HCT116 (cell line): ENCODE data around the gene PWWP2B. TPM values are rescaled to one million over a fixed set of nuclear protein-coding genes. Genes with fewer than 3 reads are reported as not detected.

Experiments
- ATAC-seq: fragments of 200-7000 bp; cut with Tn5 transposase; 2 replicates; pipeline ENCODE4 v1.9.1; 2020; ENCODE audit warnings: mild to moderate bottlenecking, moderate library complexity
- BruUV-seq: library from RNA; stranded (reverse); fragments of 400-500 nt; replicated peaks from 2 replicates; lab custom pipeline; 2021; lab: Mats Ljungman, UMichigan
- CTCF ChIA-PET: fragments of 300-600 bp; sonication (Branson Sonifier 250); formaldehyde crosslinking; loops from one replicate; lab custom pipeline; 2021; ENCODE audit warnings: antibody characterized with exemption; lab: Charles Lee
- POLR2A ChIA-PET: fragments of 300-600, 350-600 bp; sonication (Branson Sonifier 250); formaldehyde crosslinking; loops from one replicate; lab custom pipeline; 2021; ENCODE audit warnings: antibody characterized with exemption; lab: Charles Lee
- RAD21 ChIA-PET, 2 experiments: fragments of 300-600 bp; sonication (Branson Sonifier 250); formaldehyde crosslinking; loops; one replicate each; lab custom pipeline; 2023; ENCODE audit warnings: low total read pairs in 2 of 2; ENCODE audit not compliant: uncharacterized antibody in 2 of 2, unreplicated experiment in 2 of 2, low non-redundant PET in 1 of 2; lab: Charles Lee
- DNase-seq: peaks from one replicate; pipeline ENCODE4 v3.0.0-alpha.2; 2010; ENCODE audit warnings: low read depth, low spot score
- H2AFZ ChIP-seq: fragments of 200-600 bp; shearing (Covaris generic), sonication (generic); 2 replicates; pipeline ENCODE4 v1.6.1; 2017; ENCODE audit warnings: low read depth, mixed run types, mixed read lengths, antibody characterized with exemption, low read length; ENCODE audit not compliant: poor library complexity, severe bottlenecking
- H3K27ac ChIP-seq: 2 replicates; pipeline ENCODE4 v1.5.1; 2012; ENCODE audit warnings: low read depth, low read length
- H3K27me3 ChIP-seq: fragments of 200-600 bp; sonication (generic); 2 replicates; pipeline ENCODE4 v1.6.1; 2016; ENCODE audit warnings: mixed run types, low read length, mixed read lengths; ENCODE audit not compliant: insufficient read depth
- H3K36me3 ChIP-seq, 2 experiments: fragments of 200-500 bp in 1 of 2; fragments of 200-600 bp in 1 of 2; sonication (Bioruptor generic) in 1 of 2; sonication (generic) in 1 of 2; 2 replicates each; pipeline versions ENCODE4 v1.5.1 to v1.6.1; 2014 to 2016; ENCODE audit warnings: low read length in 2 of 2, inconsistent platforms in 1 of 2, mixed read lengths in 1 of 2, mixed run types in 1 of 2; ENCODE audit not compliant: insufficient read depth in 2 of 2, control insufficient read depth in 1 of 2
- H3K4me1 ChIP-seq, 2 experiments: fragments of 200-600 bp in 1 of 2; sonication (generic) in 1 of 2; 2 replicates each; pipeline versions ENCODE4 v1.5.1 to v1.6.1; 2012 to 2017; ENCODE audit warnings: low read length in 2 of 2, inconsistent platforms in 1 of 2, mild to moderate bottlenecking in 1 of 2, mixed read lengths in 1 of 2, mixed run types in 1 of 2, moderate library complexity in 1 of 2; ENCODE audit not compliant: insufficient read depth in 2 of 2, control insufficient read depth in 1 of 2
- H3K4me2 ChIP-seq: fragments of 200-600 bp; sonication (generic); 2 replicates; pipeline ENCODE4 v1.6.1; 2017; ENCODE audit warnings: mixed run types, low read length, mixed read lengths
- H3K4me3 ChIP-seq, 2 experiments: fragments of 200-600 bp in 1 of 2; sonication (generic) in 1 of 2; replicated peaks in 1 of 2; 2 replicates each; pipeline ENCODE4 v1.5.1; 2011 to 2016; ENCODE audit warnings: low read length in 2 of 2, control low read depth in 1 of 2, low read depth in 1 of 2, mild to moderate bottlenecking in 1 of 2, mixed read lengths in 1 of 2, mixed run types in 1 of 2
- H3K79me2 ChIP-seq: fragments of 200-600 bp; sonication (generic); 2 replicates; pipeline ENCODE4 v1.6.1; 2017; ENCODE audit warnings: mild to moderate bottlenecking, mixed run types, low read length, moderate library complexity, mixed read lengths; ENCODE audit not compliant: insufficient read depth
- H3K9ac ChIP-seq: fragments of 200-600 bp; sonication (generic); 2 replicates; pipeline ENCODE4 v1.6.1; 2016; ENCODE audit warnings: low read length, mixed read lengths
- H3K9me2 ChIP-seq: fragments of 200-600 bp; sonication (generic), shearing (Covaris generic); 2 replicates; pipeline ENCODE4 v1.6.1; 2017; ENCODE audit warnings: mixed run types, mild to moderate bottlenecking, moderate library complexity; ENCODE audit not compliant: insufficient read depth
- H3K9me3 ChIP-seq, 2 experiments: fragments of 200-500 bp in 1 of 2; fragments of 200-600 bp in 1 of 2; sonication (Bioruptor generic) in 1 of 2; sonication (generic) in 1 of 2; 2 replicates each; pipeline ENCODE4 v1.6.1; 2014 to 2017; ENCODE audit warnings: low read length in 2 of 2, mixed read lengths in 2 of 2, inconsistent platforms in 1 of 2, low read depth in 1 of 2, mild to moderate bottlenecking in 1 of 2, mixed run types in 1 of 2, moderate library complexity in 1 of 2; ENCODE audit not compliant: control insufficient read depth in 1 of 2, insufficient read depth in 1 of 2
- H4K20me1 ChIP-seq: fragments of 200-600 bp; sonication (generic), shearing (Covaris generic); 2 replicates; pipeline ENCODE4 v1.6.1; 2017; ENCODE audit warnings: mixed run types, mild to moderate bottlenecking, moderate library complexity; ENCODE audit not compliant: insufficient read depth
- CEBPB ChIP-seq: IDR thresholded peaks from 2 replicates; pipeline ENCODE4 v1.6.1; 2012; ENCODE audit warnings: low read depth
- EZH2 ChIP-seq: fragments of 200-600 bp; sonication (generic); IDR thresholded peaks from 2 replicates; pipeline ENCODE4 v1.6.1; 2017; ENCODE audit warnings: antibody characterized with exemption, mixed run types
- JUND ChIP-seq: IDR thresholded peaks from 2 replicates; pipeline ENCODE4 v1.6.1; 2012
- POLR2A ChIP-seq: IDR thresholded peaks from 2 replicates; pipeline ENCODE4 v1.7.0; 2011; ENCODE audit warnings: borderline replicate concordance; ENCODE audit not compliant: insufficient read depth, insufficient read length; ENCODE audit errors: extremely low read depth
- POLR2AphosphoS5 ChIP-seq: IDR thresholded peaks from 2 replicates; pipeline ENCODE4 v1.6.1; 2011; ENCODE audit warnings: mild to moderate bottlenecking, low read depth, low read length, moderate library complexity
- RAD21 ChIP-seq: IDR thresholded peaks from 2 replicates; pipeline ENCODE4 v1.6.1; 2012; ENCODE audit warnings: low read depth, mild to moderate bottlenecking
- SP1 ChIP-seq: IDR thresholded peaks from 2 replicates; pipeline ENCODE4 v1.6.1; 2012; ENCODE audit warnings: low read depth
- SRF ChIP-seq: IDR thresholded peaks from 2 replicates; pipeline ENCODE4 v1.6.1; 2012; ENCODE audit warnings: low read depth
- YY1 ChIP-seq: IDR thresholded peaks from 2 replicates; pipeline ENCODE4 v1.6.1; 2011; ENCODE audit warnings: low read length, low read depth, moderate library complexity, mild to moderate bottlenecking; ENCODE audit not compliant: insufficient replicate concordance; ENCODE audit errors: extremely low read depth
- ZFX ChIP-seq: fragments of 450-650 bp; IDR thresholded peaks from 2 replicates; pipeline ENCODE4 v1.6.1; 2017
- ZNF274 ChIP-seq: fragments of 200-500 bp; sonication (Bioruptor generic); IDR thresholded peaks from 2 replicates; pipeline ENCODE4 v1.6.1; 2014; ENCODE audit warnings: mild to moderate bottlenecking, low read depth, low read length, inconsistent platforms
- intact Hi-C: fragments of 100-400 bp; cut with micrococcal nuclease; formaldehyde crosslinking; loops from 2 replicates; pipeline ENCODE4 v1.10.0; 2022
- total RNA-seq: library from RNA; stranded (reverse); gene quantifications from one replicate; pipeline ENCODE4 v1.2.1, GENCODE V29; 2021; ENCODE audit not compliant: unreplicated experiment
- TF ChIP-seq, protein P1 (sequence below): IDR thresholded peaks from 2 replicates; pipeline ENCODE4 v1.6.1; 2012
- TF ChIP-seq, protein P2 (sequence below): IDR thresholded peaks from 2 replicates; pipeline ENCODE4 v1.6.1; 2012
- TF ChIP-seq, protein P3 (sequence below): IDR thresholded peaks from 2 replicates; pipeline ENCODE4 v1.6.1; 2012; ENCODE audit warnings: low read depth
- TF ChIP-seq, protein P4 (sequence below): IDR thresholded peaks from 2 replicates; pipeline ENCODE4 v1.6.1; 2011; ENCODE audit warnings: mild to moderate bottlenecking, low read length, moderate library complexity; ENCODE audit not compliant: insufficient replicate concordance; ENCODE audit errors: extremely low read depth

The PWWP2B gene
- total RNA-seq, 1 experiment from 2014 or later, result 13.9 TPM

DNA sequence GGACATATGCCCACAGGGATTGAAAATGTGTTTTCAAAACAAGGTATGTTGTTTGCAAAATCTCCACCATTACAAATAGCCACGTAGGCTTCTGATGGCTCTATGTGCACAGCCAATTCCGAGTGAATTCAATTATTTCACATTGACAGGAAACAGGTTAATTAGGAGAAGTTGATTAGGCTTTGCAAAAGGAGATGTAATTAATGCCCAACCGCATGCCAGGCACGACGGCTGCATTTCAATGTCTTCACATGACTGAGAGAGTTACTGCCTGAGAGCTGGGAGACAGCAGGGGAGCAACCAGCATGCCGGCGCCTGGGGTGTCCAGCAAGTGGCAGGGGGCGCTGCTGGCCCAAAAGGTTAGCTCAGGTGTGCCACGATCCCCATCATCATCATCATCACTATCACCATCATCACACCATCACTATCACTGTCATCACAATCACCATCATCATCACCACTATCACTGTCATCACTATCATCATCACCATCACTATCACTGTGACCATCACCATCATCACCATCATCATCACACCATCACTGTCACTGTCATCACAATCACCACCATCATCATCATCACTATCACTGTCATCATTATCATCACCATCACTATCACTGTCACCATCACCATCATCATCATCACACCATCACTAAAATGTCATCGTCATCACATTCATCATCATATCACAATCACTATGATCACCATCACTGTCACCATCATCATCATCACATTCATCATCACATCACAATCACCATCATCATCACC lies 30.2 kb downstream of the PWWP2B start:
- Histone ChIP-seq H3K9ac (no peak overlapping the region), H3K27ac (no peak overlapping the region), H3K36me3 (no peaks in the 10 kb centered on the region), H3K79me2 (no peaks in the 10 kb centered on the region), H2AFZ (no peak overlapping the region), H3K9me3 (no peaks in the 10 kb centered on the region), H3K27me3 (no peaks in the 10 kb centered on the region), H3K4me2 (no peak overlapping the region), H4K20me1 (no peaks in the 10 kb centered on the region), H3K4me1 (peaks cover 0 to 4% of the 10 kb centered on the region in 2 experiments; a peak in 2 of 4 replicates), H3K9me2 (no peaks in the 10 kb centered on the region), H3K4me3 (no peak overlapping the region)
- RAD21 ChIA-PET, result no interaction called here
- POLR2A ChIA-PET, result no interaction called here
- no peak for ATAC-seq
- CTCF ChIA-PET, result no interaction called here
- BruUV-seq, result no TSS peak
- TF ChIP-seq, protein P1, sequence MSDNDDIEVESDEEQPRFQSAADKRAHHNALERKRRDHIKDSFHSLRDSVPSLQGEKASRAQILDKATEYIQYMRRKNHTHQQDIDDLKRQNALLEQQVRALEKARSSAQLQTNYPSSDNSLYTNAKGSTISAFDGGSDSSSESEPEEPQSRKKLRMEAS, result no peak
- no peak for TF ChIP-seq YY1
- intact Hi-C loops, result no loop called here
- DNase-seq, result no peak

DNA sequence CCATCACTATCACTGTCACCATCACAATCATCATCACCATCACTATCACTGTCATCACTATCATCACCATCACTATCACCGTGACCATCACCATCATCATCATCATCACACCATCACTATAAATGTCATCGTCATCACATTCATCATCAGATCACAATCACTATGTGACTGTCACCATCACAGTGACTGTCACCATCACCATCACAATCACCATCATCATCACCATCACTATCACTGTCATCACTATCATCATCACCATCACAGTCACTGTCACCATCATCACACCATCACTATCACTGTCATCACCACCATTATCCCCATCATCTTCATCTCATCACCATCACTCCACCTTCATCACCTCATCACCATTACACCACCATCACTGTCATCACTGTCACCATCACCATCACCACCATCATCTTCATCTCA lies 31.0 kb downstream of the PWWP2B start:
- H3K9ac ChIP-seq, result no peak overlapping the region
- no peaks in the 10 kb centered on the region for H4K20me1 ChIP-seq
- no peak overlapping the region for H3K4me3 ChIP-seq
- H3K79me2 ChIP-seq, result no peaks in the 10 kb centered on the region
- BruUV-seq, result no TSS peak
- POLR2A ChIA-PET, result no interaction called here
- H3K36me3 ChIP-seq, result no peaks in the 10 kb centered on the region
- no peak overlapping the region for H3K27ac ChIP-seq
- H2AFZ ChIP-seq, result no peak overlapping the region
- no peaks in the 10 kb centered on the region for H3K4me1 ChIP-seq
- no peak for ATAC-seq
- intact Hi-C loops, result no loop called here
- H3K9me2 ChIP-seq, result no peaks in the 10 kb centered on the region
- DNase-seq, result no peak
- H3K27me3 ChIP-seq, result no peaks in the 10 kb centered on the region
- CTCF ChIA-PET, result no interaction called here
- RAD21 ChIA-PET, result no interaction called here
- no peaks in the 10 kb centered on the region for H3K9me3 ChIP-seq
- H3K4me2 ChIP-seq, result no peak overlapping the region
- TF ChIP-seq SP1 (no peak), CEBPB (no peak), SRF (no peak), EZH2 (no peak), JUND (no peak), RAD21 (no peak), POLR2AphosphoS5 (no peak), ZFX (no peak), POLR2A (no peak), ZNF274 (no peak)
- TF ChIP-seq, protein P2, sequence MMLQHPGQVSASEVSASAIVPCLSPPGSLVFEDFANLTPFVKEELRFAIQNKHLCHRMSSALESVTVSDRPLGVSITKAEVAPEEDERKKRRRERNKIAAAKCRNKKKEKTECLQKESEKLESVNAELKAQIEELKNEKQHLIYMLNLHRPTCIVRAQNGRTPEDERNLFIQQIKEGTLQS, result no peak
- TF ChIP-seq, protein P1, result no peak
- TF ChIP-seq, protein P3, sequence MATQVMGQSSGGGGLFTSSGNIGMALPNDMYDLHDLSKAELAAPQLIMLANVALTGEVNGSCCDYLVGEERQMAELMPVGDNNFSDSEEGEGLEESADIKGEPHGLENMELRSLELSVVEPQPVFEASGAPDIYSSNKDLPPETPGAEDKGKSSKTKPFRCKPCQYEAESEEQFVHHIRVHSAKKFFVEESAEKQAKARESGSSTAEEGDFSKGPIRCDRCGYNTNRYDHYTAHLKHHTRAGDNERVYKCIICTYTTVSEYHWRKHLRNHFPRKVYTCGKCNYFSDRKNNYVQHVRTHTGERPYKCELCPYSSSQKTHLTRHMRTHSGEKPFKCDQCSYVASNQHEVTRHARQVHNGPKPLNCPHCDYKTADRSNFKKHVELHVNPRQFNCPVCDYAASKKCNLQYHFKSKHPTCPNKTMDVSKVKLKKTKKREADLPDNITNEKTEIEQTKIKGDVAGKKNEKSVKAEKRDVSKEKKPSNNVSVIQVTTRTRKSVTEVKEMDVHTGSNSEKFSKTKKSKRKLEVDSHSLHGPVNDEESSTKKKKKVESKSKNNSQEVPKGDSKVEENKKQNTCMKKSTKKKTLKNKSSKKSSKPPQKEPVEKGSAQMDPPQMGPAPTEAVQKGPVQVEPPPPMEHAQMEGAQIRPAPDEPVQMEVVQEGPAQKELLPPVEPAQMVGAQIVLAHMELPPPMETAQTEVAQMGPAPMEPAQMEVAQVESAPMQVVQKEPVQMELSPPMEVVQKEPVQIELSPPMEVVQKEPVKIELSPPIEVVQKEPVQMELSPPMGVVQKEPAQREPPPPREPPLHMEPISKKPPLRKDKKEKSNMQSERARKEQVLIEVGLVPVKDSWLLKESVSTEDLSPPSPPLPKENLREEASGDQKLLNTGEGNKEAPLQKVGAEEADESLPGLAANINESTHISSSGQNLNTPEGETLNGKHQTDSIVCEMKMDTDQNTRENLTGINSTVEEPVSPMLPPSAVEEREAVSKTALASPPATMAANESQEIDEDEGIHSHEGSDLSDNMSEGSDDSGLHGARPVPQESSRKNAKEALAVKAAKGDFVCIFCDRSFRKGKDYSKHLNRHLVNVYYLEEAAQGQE, result no peak
- TF ChIP-seq, protein P4, sequence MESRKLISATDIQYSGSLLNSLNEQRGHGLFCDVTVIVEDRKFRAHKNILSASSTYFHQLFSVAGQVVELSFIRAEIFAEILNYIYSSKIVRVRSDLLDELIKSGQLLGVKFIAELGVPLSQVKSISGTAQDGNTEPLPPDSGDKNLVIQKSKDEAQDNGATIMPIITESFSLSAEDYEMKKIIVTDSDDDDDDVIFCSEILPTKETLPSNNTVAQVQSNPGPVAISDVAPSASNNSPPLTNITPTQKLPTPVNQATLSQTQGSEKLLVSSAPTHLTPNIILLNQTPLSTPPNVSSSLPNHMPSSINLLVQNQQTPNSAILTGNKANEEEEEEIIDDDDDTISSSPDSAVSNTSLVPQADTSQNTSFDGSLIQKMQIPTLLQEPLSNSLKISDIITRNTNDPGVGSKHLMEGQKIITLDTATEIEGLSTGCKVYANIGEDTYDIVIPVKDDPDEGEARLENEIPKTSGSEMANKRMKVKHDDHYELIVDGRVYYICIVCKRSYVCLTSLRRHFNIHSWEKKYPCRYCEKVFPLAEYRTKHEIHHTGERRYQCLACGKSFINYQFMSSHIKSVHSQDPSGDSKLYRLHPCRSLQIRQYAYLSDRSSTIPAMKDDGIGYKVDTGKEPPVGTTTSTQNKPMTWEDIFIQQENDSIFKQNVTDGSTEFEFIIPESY, result no peak
